Measurements from ENCODE around the gene MICALL1. TPM values are rescaled to one million over a fixed set of nuclear protein-coding genes. Genes with fewer than 3 reads are reported as not detected.

MICALL1 gene
- total and polyA plus RNA-seq, 9 donors: 21.7 to 73.8 (median 50.5) TPM

DNA sequence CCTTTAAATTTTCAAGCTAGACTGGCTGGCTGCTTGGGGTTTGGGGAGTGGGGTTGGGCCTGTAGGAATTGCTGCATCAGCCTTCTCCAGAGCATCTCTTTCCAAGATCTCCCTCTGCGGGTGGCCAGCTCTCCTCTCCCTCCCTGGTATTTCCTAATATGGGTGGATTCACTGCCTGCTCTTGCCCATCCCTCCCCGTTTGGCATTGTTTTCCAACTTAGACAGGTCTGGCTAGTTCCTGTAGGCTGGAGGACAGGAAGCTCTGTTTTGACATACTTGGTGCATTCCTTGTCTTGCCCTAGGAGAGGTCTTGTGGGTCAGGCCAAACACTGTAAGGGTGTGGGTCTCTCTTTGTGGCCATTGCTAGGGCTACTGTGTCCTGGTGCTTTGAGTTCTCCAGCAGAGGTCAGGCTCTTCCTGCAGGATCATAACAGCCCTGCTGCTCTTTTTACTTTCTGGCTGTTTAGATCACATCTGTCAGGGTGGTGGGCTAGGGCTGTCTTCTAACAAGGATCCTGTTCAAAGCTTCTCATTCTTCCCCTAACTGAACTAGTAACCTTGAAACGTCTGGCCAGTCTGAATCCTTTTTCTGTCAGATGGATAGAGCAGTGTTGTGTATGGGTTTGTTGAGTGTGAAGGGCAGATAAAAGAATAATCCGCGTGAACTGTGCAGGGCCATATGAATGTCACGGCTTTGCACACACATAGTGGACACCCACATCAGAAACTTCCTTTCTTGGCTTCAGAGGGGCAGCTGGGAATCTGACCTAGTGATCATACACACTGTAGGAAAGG is 18.3 kb upstream of the MICALL1 start:
- Histone ChIP-seq H3K27ac (ENCODE audit: low read length) (no peak overlapping the region), H3K4me1 (ENCODE audit: control insufficient read depth, insufficient read depth, low read length) (peaks cover 19% of the 10 kb centered on the region), H3K36me3 (ENCODE audit: control insufficient read depth, insufficient read depth, low read length) (peaks cover 57% of the 10 kb centered on the region), H3K4me3 (ENCODE audit: low read length) (no peak overlapping the region), H3K27me3 (ENCODE audit: control insufficient read depth, insufficient read depth, low read length) (no peaks in the 10 kb centered on the region), H3K9me3 (replicated peaks; ENCODE audit: control insufficient read depth, low read depth, low read length) (no peaks in the 10 kb centered on the region)
- WGBS (ENCODE audit: insufficient coverage): no CpG with 5 or more reads among the region's 6 CpGs
- peak; percentile 50 for DNase-seq

DNA sequence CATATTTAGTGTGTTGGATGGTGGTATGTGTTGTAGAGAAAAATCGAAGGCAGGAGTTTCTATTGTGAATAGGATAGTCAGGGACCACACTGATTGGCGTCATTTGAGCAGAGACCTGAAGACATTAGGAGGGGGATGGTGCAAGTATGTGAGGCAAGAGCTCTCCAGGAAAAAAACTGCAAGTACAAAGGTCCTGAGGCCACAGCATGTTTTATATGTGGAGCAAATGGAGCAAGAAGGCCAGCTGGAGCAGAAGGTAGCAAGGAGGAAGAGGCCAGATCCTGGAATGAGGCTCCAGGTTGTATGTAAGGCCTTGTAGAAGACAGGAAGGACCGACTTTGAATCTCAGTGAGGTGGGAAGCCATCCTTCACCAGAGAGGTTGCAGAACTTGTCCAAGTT is 14.2 kb upstream of the MICALL1 start:
- Histone ChIP-seq H3K36me3 (ENCODE audit: control insufficient read depth, insufficient read depth, low read length) (peaks cover 46% of the 10 kb centered on the region), H3K27me3 (ENCODE audit: control insufficient read depth, insufficient read depth, low read length) (no peaks in the 10 kb centered on the region), H3K4me1 (ENCODE audit: control insufficient read depth, insufficient read depth, low read length) (peaks cover 47% of the 10 kb centered on the region), H3K27ac (ENCODE audit: low read length) (no peak overlapping the region), H3K4me3 (ENCODE audit: low read length) (no peak overlapping the region), H3K9me3 (replicated peaks; ENCODE audit: control insufficient read depth, low read depth, low read length) (no peaks in the 10 kb centered on the region)
- DNase-seq: no peak
- WGBS (ENCODE audit: insufficient coverage): 73% methylated on average over 3 of the region's 3 CpGs

DNA sequence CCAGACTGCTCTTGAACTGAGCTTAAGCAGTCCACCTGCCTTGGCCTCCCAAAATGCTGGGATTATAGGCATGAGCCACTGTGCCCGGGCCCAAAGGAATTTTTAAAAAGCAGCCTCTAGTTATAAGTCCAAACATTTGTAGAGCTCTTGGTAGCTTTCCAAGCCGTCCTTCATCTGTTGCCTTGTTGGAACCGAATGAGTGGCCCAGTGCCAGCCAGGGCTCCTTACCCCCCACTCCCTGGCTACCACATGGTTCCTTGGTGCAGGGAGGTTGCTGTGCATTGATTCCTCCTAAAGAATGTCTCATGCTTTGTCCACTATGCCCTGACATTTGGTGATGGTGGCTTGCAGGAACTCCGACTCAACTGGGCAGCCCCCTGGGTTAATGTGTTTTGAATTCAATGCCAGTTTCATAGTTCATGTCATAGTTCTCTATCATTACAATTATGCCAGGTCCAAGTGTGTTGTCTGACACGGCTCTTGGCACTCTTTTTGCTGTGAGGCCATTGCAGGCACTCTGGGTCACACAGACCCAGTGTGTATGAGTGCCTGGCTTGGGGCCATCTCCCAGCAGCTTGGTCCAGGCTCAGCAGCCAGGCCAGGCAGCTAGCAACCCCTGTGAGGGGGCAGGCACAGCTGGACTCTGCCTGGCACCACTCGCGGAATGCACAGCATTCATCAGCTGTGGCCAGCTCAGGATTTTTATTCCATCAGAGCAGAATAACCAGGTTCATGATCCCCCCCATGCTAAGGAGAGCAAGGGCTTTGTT is 13.3 kb upstream of the MICALL1 start:
- no peaks in the 10 kb centered on the region for H3K27me3 ChIP-seq (ENCODE audit: control insufficient read depth, insufficient read depth, low read length)
- no peak overlapping the region for H3K4me3 ChIP-seq (ENCODE audit: low read length)
- WGBS (ENCODE audit: insufficient coverage): 76% methylated on average over 3 of the region's 7 CpGs
- peaks cover 47% of the 10 kb centered on the region for H3K4me1 ChIP-seq (ENCODE audit: control insufficient read depth, insufficient read depth, low read length)
- DNase-seq: peak; percentile 80
- H3K36me3 ChIP-seq (ENCODE audit: control insufficient read depth, insufficient read depth, low read length): peaks cover 37% of the 10 kb centered on the region
- no peaks in the 10 kb centered on the region for H3K9me3 ChIP-seq (replicated peaks; ENCODE audit: control insufficient read depth, low read depth, low read length)
- H3K27ac ChIP-seq (ENCODE audit: low read length): peak overlapping the region; percentile 47

- peaks cover 52% of the 10 kb centered on the region for H3K4me1 ChIP-seq (ENCODE audit: control insufficient read depth, insufficient read depth, low read length)
- no peaks in the 10 kb centered on the region for H3K27me3 ChIP-seq (ENCODE audit: control insufficient read depth, insufficient read depth, low read length)
- no peak for DNase-seq
- H3K4me3 ChIP-seq (ENCODE audit: low read length): no peak overlapping the region
- H3K27ac ChIP-seq (ENCODE audit: low read length): peak overlapping the region; percentile 47
- WGBS (ENCODE audit: insufficient coverage): 58% methylated on average over 5 of the region's 5 CpGs
- no peaks in the 10 kb centered on the region for H3K9me3 ChIP-seq (replicated peaks; ENCODE audit: control insufficient read depth, low read depth, low read length)
- H3K36me3 ChIP-seq (ENCODE audit: control insufficient read depth, insufficient read depth, low read length): peaks cover 29% of the 10 kb centered on the region
These were observed 12.5 kb upstream of the MICALL1 start for GRCh38 chr22:37893583-37893983.

DNA sequence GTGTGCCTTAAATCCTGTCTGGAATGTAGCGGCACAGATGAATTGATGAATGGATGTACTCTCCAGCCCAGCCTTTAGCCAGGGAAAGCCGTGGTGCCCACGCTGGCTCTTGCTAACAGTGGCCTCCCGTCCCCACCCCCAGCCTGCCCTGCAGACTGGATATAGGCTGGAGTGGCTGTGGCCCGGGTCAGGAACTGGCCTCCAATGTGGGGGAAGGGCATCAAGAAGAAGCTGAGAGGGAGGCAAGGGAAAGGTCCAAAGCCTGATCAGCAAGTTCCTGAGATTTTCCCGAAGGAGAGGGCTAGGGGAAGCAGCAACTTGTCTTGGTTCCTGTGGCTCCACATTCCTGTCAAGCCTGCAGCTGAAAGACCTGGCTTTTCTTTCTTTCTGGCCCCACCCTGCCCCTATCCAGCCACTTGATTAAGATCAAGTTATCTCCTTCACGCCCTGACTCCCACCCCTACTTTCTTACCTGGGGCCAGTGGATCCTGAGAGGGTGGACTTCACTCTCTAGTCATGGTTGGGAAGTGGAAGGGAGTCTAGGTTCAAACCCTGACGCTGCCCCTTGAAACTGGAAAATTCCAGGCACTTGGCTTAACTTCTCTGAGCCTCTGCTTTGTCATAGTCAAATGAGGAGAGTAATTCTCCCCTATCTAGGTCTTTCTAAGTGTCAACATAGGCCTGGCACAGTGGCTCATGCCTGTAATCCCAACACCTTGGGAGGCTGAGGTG is 11.0 kb upstream of the MICALL1 start:
- DNase-seq: no peak
- WGBS (ENCODE audit: insufficient coverage): 39% methylated on average over 4 of the region's 8 CpGs
- peaks cover 59% of the 10 kb centered on the region for H3K4me1 ChIP-seq (ENCODE audit: control insufficient read depth, insufficient read depth, low read length)
- H3K4me3 ChIP-seq (ENCODE audit: low read length): no peak overlapping the region
- peak overlapping the region; percentile 13 for H3K27ac ChIP-seq (ENCODE audit: low read length)
- H3K9me3 ChIP-seq (replicated peaks; ENCODE audit: control insufficient read depth, low read depth, low read length): no peaks in the 10 kb centered on the region
- H3K27me3 ChIP-seq (ENCODE audit: control insufficient read depth, insufficient read depth, low read length): no peaks in the 10 kb centered on the region
- H3K36me3 ChIP-seq (ENCODE audit: control insufficient read depth, insufficient read depth, low read length): peaks cover 15% of the 10 kb centered on the region

DNA sequence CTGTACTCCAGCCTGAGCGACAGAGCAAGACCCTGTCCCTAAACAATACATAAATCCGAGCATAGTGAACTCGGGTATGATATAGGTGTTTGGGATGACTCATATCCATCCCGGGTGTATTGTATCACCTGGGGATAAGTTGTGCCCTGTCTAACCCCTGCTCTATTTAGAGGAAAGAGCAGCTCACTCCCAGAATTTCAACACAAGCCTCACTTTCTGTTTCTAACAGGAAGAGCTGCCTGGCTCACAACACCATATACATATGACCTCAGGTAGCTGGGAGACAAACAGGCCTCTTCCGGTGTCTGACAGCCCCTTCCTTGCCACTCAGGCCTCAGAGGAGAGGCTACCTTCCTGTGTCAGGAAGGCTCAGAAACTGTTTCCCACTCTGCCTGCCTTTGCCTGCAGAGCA is 9.9 kb upstream of the MICALL1 start:
- H3K27ac ChIP-seq (ENCODE audit: low read length): peak overlapping the region; percentile 45
- DNase-seq: peak; percentile 36
- H3K9me3 ChIP-seq (replicated peaks; ENCODE audit: control insufficient read depth, low read depth, low read length): no peaks in the 10 kb centered on the region
- WGBS (ENCODE audit: insufficient coverage): no CpG with 5 or more reads among the region's 5 CpGs
- H3K4me3 ChIP-seq (ENCODE audit: low read length): no peak overlapping the region
- H3K4me1 ChIP-seq (ENCODE audit: control insufficient read depth, insufficient read depth, low read length): peaks cover 59% of the 10 kb centered on the region
- no peaks in the 10 kb centered on the region for H3K27me3 ChIP-seq (ENCODE audit: control insufficient read depth, insufficient read depth, low read length)
- H3K36me3 ChIP-seq (ENCODE audit: control insufficient read depth, insufficient read depth, low read length): peaks cover 9% of the 10 kb centered on the region

GRCh38 chr22:37896939-37897338 is 9.2 kb upstream of the MICALL1 start:
- DNase-seq: no peak
- Histone ChIP-seq H3K4me3 (ENCODE audit: low read length) (no peak overlapping the region), H3K4me1 (ENCODE audit: control insufficient read depth, insufficient read depth, low read length) (peaks cover 51% of the 10 kb centered on the region), H3K9me3 (replicated peaks; ENCODE audit: control insufficient read depth, low read depth, low read length) (no peaks in the 10 kb centered on the region), H3K27me3 (ENCODE audit: control insufficient read depth, insufficient read depth, low read length) (no peaks in the 10 kb centered on the region), H3K27ac (ENCODE audit: low read length) (no peak overlapping the region), H3K36me3 (ENCODE audit: control insufficient read depth, insufficient read depth, low read length) (peaks cover 1% of the 10 kb centered on the region)
- 30% methylated on average over 1 of the region's 3 CpGs for WGBS (ENCODE audit: insufficient coverage)

DNA sequence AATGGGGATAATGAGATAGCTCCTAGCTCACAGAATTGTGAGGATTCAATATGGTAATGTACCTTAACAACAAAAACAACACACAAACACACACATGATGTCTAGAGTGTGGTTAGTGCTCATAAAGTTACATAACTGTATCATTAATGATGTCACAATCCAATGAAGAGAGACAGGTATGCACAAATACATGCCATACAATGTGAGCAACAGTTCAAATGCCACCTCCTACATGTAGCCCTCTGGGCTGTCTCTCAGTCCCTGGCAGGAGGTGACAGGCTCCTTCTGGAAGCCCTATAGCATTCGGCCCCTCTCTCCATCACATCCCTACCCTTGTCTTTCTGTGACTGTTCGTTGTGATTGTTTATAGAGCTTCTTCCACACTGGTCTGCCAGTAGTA is 8.3 kb upstream of the MICALL1 start:
- H3K27me3 ChIP-seq (ENCODE audit: control insufficient read depth, insufficient read depth, low read length): no peaks in the 10 kb centered on the region
- no peak overlapping the region for H3K27ac ChIP-seq (ENCODE audit: low read length)
- no peak for DNase-seq
- H3K9me3 ChIP-seq (replicated peaks; ENCODE audit: control insufficient read depth, low read depth, low read length): no peaks in the 10 kb centered on the region
- H3K4me3 ChIP-seq (ENCODE audit: low read length): no peak overlapping the region
- H3K36me3 ChIP-seq (ENCODE audit: control insufficient read depth, insufficient read depth, low read length): no peaks in the 10 kb centered on the region
- H3K4me1 ChIP-seq (ENCODE audit: control insufficient read depth, insufficient read depth, low read length): peaks cover 44% of the 10 kb centered on the region
- no CpG with 5 or more reads among the region's 2 CpGs for WGBS (ENCODE audit: insufficient coverage)

DNA sequence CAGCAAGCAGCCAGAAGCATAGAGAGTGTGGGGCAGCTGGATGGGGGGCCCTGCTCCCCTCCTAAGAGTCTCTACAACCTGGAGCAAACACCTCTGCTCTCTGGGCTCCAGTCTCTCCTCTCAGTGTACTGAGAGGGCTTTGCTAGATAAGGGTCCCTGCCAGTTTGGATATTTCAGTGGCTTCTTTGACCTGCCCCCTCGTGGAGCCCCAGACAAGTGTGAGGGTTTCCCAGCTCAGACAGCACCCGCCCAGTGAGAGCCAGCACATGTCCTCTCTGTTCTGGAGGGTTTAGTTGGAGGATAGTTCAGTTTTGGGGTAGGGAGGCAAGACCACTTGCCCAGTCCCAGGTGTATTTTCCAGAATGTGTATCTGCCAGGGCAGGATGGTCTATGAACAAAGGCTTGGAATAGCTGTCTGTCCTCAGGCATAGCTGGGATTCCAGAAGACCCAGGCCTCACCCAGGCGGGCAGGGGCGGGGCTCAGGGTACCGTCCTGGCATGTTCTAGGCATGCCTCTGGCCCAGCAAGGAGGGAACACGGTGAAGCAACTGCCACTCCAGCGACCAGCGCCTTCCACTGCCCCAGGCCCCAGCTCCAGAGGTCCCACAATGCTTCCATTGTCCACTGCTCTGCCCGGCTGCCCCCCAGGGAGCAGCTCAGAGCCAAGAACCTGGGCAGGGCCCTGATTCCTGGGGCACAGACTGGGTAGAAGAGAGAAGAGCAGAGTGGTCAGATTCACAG is 7.5 kb upstream of the MICALL1 start:
- Histone ChIP-seq H3K36me3 (ENCODE audit: control insufficient read depth, insufficient read depth, low read length) (no peaks in the 10 kb centered on the region), H3K27me3 (ENCODE audit: control insufficient read depth, insufficient read depth, low read length) (no peaks in the 10 kb centered on the region), H3K9me3 (replicated peaks; ENCODE audit: control insufficient read depth, low read depth, low read length) (no peaks in the 10 kb centered on the region), H3K4me3 (ENCODE audit: low read length) (no peak overlapping the region), H3K27ac (ENCODE audit: low read length) (peak overlapping the region; percentile 22), H3K4me1 (ENCODE audit: control insufficient read depth, insufficient read depth, low read length) (peaks cover 36% of the 10 kb centered on the region)
- 63% methylated on average over 5 of the region's 9 CpGs for WGBS (ENCODE audit: insufficient coverage)
- no peak for DNase-seq
